HG03280 (cell line): ENCODE data around the gene PLCB1.
A peak's percentile ranks its signal among the peaks of the same experiment; 100 is the strongest.

ENCODE experiments used
- ATAC-seq: cut with Tn5 transposase; IDR thresholded peaks from one replicate; pipeline ENCODE4 v1.9.1; 2021; ENCODE audit warnings: mild to moderate bottlenecking, moderate library complexity; ENCODE audit not compliant: unreplicated experiment

PLCB1 gene

DNA sequence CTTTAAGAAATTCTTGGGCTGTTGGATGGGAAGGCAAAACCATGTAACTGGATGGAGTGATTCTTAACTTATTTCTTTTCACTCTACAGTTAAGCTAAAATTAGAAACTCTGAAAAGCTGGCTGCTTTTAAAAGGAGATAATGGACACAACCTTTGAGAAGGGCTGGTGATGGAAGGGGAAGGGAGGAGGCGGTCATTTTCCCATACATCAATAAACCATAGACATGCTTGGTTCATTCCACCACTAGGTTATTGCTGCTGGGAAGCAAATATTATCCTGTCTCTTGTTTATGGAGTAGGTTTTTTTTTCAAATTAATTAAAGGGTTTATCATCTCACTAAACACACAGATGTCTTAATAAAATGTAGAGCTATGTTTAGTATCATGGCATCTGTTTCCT, 76.2 kb downstream of the PLCB1 start:
- ATAC-seq, result no peak

GRCh38 chr20:8209061-8209460, 77.0 kb downstream of the PLCB1 start:
- ATAC-seq, result no peak

GRCh38 chr20:8210749-8211148, 78.7 kb downstream of the PLCB1 start:
- ATAC-seq, result no peak

DNA sequence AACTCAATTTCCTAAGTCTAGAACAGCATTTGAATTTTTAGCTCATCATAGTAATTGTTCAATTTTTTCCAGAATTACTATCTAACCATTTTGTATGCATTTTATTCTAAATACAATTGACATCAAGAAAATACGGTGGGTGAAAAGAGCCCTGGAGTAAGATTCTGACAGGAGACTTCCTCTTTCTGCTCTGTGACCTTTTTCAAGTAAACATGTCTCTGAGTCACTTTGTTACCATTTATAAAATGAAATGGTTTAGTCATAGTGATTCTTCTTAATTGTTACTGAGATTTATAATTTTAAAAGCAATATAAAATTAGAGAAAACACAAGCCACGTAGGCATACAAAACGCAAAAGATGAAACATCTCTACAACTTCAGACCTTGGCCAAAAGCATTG, 80.2 kb downstream of the PLCB1 start:
- no peak for ATAC-seq

DNA sequence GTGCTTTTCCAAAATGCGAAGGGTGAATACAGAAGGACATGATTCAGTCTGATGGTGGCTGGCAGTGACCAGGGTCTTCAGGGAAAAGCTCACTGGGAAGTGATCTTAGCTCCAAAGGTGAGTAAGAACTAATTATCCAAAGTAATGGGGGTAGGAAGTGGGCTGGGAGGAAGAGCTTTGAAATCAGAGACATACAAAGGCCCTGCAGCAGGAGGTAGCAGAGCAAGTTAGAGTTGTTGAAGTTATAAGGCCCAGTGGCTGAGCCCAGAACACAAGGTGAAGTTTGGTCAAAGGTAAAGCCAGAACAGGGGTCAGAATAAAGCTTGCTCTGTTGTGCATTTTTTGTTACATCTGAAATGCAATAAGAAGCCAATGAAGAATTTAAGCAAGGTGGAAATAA, 81.2 kb downstream of the PLCB1 start:
- no peak for ATAC-seq

GRCh38 chr20:8213831-8214587, 81.9 kb downstream of the PLCB1 start:
- peak; percentile 69 for ATAC-seq

DNA sequence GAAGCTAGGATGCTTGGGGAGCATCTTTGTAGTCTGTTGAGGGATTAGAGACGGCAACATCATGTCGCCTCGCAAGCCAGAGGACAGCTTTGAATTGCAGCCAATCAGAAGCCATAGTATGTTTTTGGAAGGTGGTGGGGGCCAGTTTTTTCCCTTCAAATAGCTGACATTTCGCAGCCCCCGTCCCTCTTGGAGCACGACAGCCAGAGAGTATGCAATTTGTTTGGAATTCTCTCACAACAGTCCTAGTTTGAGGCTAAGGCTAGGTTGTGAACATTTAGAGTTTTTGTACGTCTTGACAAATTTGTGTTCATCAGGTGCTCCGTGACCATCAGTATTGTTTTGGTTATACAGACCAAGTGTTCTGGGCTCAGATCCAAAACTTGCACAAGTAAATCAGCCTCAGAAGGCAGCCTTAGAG, 83.3 kb downstream of the PLCB1 start:
- no peak for ATAC-seq

DNA sequence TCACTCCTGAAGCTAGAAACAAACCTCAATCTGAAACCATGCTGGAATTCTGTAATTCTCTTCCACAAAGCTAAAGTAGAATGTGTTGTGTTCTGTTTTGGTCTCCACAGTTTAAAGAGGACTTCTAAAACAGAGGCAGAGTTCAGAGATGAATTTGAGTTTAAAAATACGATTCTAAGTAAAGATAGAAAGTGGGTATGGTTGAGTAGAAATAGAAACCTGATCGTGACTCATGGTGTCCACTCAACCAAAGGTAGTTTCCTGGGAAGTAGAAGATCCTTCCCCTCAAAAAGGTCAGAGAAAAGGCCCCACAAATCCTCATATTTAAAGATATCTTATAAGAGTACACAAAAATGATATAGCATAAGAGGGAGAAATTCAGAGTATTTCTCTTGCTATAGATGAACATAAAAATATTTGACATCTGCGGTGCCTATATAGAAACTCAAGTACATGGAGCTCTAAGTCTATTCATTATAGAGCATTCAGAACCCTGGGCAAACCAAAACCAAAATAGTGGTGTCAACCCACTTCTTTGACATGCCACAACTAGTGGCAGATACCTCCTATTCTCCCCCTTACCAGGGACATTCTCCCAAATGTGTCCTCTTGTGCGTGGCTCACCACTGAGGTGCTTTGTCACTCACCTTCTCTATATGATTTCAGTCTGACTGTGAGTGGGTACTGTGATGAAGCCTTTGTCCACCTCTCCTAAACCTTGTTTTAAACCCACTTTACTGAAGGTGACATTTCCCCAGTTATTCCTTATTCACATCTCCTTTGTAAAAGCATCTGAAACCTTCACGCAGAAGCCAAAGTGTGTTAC, 84.5 kb downstream of the PLCB1 start:
- ATAC-seq, result no peak

DNA sequence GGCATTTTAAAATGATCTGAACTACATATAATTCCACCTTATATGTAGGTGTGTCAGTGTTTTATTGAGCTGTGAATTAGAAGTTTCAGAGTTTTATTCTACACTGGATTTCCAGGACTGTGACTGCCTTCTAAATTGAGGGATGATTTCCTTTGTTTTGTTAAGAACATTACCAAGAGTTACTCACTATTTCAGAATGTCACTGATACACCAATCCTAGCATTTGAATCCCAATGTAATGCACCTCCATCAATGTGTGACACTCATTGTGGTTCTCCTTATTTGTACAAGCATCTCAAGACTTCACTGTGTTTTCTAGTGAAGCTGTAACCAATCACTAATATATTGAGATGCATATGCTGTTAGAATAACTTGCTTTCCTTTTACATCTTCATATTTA, 86.8 kb downstream of the PLCB1 start:
- no peak for ATAC-seq

- no peak for ATAC-seq
Measured at GRCh38 chr20:8219403-8219802, 87.3 kb downstream of the PLCB1 start.

- no peak for ATAC-seq
Measured at GRCh38 chr20:8220716-8221115, 88.7 kb downstream of the PLCB1 start.

- no peak for ATAC-seq
Measured at GRCh38 chr20:8221887-8222419, 89.9 kb downstream of the PLCB1 start.

DNA sequence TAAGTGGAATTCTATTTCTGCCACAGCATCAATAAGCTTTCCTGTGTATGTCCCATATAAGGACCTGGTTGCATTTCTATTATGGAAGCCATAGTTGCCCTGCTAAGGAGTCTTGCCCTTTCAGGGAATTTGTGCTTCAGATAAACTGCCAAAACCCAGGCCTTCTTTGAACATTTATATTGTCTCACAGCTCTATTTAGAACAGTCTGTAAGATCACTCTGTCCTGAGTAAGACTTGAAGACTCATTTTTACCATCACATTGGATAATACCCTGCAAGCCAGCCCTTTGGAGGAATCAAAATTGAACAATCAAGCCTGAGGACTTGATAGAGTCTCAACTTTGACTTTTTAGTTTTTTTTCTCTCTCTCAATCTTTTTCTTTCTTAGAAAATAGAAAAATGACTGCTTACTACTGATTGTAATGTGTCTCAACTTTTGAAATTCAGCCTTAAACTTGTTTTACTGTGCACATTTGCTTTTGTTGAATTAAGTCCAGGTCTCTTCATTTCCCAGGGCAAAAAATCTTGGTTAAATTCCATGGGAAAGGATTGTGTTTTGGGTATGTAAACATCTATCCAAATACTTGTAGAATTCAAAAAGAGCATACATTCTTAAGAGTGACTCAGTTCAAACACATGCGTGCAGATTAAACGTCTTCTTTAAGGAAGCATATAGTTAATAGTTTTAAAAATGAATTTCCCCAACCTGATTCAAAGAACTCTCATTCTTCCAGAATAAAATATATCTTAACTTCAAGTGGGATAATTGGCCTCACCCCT, 91.2 kb downstream of the PLCB1 start:
- ATAC-seq, result no peak

GRCh38 chr20:8225658-8226057, 93.6 kb downstream of the PLCB1 start:
- no peak for ATAC-seq

DNA sequence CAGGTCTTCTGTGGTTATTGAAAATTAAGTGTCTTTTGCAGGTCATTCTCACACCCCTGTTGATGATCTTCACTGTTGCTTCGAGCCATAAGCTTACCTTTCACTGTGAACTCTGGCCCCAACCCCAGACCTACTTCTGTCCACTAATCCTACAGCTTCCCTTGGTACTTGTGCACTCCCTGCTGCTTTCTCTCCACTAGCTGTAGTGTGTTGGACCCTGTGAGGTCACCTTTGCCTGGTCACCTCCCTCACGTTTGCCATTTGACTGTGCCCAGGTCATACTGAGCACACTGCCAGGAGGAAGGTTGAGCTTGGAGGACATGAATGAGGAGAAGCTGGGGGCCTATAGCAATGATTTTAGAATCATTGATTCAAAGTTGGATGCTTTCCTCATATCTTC, 94.0 kb downstream of the PLCB1 start:
- ATAC-seq, result no peak

DNA sequence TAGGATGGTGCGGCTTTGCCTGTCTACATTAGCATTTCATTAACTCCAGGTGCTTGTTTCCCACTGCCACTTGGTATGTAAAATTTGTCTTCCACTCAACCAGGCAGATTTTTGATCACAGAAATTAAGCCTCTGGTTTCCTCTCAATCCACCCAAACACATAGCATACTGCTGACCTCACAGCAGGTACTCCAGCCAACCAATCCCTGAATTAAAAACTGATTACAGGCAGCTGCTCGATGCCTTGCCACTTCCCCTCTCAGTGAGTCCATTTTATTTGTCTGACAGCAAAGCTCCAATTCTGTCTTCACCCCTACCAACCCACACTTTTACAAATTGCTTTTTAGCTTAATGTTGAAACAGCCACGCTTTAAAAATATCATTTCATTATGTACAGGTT, 95.2 kb downstream of the PLCB1 start:
- no peak for ATAC-seq

- ATAC-seq, result no peak
Measured at GRCh38 chr20:8228315-8228714, 96.2 kb downstream of the PLCB1 start.

GRCh38 chr20:8229090-8229489, 97.0 kb downstream of the PLCB1 start:
- ATAC-seq, result no peak

DNA sequence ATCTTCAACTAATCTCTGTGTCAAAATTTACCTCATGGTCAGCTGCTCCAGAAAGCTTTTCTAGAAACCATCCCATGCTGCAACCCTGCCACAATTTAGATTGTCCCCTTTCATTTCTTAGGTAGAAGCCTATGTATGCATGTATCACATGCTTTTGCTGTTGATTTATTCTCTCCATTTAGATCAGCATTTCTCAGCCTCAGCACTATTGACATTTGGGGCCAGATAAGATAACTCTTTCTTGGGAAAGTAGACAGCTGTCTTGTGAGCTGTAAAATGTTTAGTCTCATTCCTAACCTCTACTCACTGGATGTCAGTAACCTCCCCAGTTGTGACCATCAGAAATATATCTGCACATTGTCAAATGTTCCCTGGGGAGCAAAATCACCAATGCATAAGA, 99.0 kb downstream of the PLCB1 start:
- ATAC-seq, result no peak

DNA sequence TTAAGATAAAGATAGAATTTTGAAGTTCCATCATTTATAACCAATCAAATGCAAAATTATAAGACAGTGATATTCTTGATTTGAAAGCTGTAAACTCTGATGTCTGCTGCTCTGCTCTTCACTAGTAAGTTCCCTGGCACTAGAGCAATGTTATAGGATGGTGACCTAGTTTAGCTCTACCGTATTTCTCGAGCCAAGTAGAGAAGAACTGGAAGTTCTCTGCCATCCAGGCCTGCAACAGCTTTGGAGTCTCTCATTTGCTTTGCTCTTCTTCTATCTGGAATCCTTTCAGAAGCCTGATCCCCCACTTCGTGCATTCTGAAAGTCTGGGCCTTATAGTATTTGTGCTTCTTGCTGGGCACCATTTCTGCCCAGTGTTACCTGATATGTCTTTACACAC, 100.3 kb downstream of the PLCB1 start:
- ATAC-seq, result no peak

DNA sequence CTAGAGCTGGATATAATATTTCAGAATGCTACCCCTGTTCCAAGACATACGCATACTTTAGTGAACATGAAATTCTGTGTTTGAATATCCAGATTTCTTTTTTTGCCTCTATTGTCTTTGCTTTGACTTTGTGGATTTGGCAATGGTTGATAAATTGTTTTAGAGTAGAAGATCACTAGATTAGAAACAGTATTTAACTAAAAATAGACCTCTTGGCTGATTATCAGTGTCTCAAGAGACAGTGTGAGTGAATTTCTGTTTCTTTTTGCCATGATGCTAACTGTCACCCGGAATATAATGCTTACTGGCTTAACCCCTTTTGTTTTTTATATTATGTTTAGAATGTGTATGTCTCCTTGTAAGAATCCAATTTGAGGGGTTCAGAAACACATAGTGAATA, 102.5 kb downstream of the PLCB1 start:
- ATAC-seq, result no peak
